Measurements from ENCODE around the gene ARHGDIA.
A peak's percentile ranks its signal among the peaks of the same experiment; 100 is the strongest.

Gene ARHGDIA

DNA sequence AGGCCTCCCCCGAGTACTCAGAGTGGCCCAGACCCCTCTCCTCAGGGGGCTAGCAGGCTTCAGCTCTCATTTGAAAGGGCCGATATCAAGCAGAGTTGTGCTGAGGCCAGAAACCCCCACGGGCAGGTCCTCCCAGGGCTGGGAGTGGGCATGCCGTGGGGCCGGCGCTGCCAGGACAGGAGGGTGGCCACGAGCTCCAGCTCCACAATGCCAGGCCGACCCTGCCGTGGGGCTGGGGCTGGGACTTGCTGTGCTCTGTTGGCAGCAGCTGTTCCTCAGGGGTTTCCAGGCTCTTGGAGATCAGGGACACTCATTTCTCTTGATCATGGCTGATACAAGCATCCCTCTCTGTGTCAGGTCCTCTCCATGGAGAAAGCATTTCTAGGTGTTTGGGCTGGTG lies 27.7 kb upstream of the ARHGDIA start:
- Histone ChIP-seq H3K4me3 (replicated peaks; ENCODE audit: insufficient read depth, low read length) (no peak overlapping the region), H3K27me3 (ENCODE audit: insufficient read depth, poor library complexity, severe bottlenecking) (peaks cover 5% of the 10 kb centered on the region), H3K27ac (replicated peaks) (no peak overlapping the region)
- no peak for DNase-seq (ENCODE audit: low read depth in 1 of 2, low spot score in 1 of 2)
- TF ChIP-seq GABPA (IDR thresholded peaks at IDR 0.05; ENCODE audit: low read depth) (no peak), CTCF (IDR thresholded peaks at IDR 0.05; ENCODE audit: insufficient read depth, low read length) (no peak), SPI1 (IDR thresholded peaks at IDR 0.05; ENCODE audit: borderline replicate concordance, low read depth) (no peak)

GRCh38 chr17:81898029-81898866 lies 27.1 kb upstream of the ARHGDIA start:
- TF ChIP-seq POLR2AphosphoS5 (IDR thresholded peaks at IDR 0.05; ENCODE audit: low read depth) (no peak), CTCF (IDR thresholded peaks at IDR 0.05; ENCODE audit: insufficient read depth, low read length) (no peak), SPI1 (IDR thresholded peaks at IDR 0.05; ENCODE audit: borderline replicate concordance, low read depth) (no peak), GABPA (IDR thresholded peaks at IDR 0.05; ENCODE audit: low read depth) (no peak)
- TF ChIP-seq, protein P1, sequence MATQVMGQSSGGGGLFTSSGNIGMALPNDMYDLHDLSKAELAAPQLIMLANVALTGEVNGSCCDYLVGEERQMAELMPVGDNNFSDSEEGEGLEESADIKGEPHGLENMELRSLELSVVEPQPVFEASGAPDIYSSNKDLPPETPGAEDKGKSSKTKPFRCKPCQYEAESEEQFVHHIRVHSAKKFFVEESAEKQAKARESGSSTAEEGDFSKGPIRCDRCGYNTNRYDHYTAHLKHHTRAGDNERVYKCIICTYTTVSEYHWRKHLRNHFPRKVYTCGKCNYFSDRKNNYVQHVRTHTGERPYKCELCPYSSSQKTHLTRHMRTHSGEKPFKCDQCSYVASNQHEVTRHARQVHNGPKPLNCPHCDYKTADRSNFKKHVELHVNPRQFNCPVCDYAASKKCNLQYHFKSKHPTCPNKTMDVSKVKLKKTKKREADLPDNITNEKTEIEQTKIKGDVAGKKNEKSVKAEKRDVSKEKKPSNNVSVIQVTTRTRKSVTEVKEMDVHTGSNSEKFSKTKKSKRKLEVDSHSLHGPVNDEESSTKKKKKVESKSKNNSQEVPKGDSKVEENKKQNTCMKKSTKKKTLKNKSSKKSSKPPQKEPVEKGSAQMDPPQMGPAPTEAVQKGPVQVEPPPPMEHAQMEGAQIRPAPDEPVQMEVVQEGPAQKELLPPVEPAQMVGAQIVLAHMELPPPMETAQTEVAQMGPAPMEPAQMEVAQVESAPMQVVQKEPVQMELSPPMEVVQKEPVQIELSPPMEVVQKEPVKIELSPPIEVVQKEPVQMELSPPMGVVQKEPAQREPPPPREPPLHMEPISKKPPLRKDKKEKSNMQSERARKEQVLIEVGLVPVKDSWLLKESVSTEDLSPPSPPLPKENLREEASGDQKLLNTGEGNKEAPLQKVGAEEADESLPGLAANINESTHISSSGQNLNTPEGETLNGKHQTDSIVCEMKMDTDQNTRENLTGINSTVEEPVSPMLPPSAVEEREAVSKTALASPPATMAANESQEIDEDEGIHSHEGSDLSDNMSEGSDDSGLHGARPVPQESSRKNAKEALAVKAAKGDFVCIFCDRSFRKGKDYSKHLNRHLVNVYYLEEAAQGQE (IDR thresholded peaks at IDR 0.05; ENCODE audit: insufficient replicate concordance, low read depth) = no peak
- H3K27me3 ChIP-seq (ENCODE audit: insufficient read depth, poor library complexity, severe bottlenecking) = peaks cover 5% of the 10 kb centered on the region
- no peak overlapping the region for H3K27ac ChIP-seq (replicated peaks)
- H3K4me3 ChIP-seq (replicated peaks; ENCODE audit: insufficient read depth, low read length) = no peak overlapping the region
- no peak for DNase-seq (ENCODE audit: low read depth in 1 of 2, low spot score in 1 of 2)

DNA sequence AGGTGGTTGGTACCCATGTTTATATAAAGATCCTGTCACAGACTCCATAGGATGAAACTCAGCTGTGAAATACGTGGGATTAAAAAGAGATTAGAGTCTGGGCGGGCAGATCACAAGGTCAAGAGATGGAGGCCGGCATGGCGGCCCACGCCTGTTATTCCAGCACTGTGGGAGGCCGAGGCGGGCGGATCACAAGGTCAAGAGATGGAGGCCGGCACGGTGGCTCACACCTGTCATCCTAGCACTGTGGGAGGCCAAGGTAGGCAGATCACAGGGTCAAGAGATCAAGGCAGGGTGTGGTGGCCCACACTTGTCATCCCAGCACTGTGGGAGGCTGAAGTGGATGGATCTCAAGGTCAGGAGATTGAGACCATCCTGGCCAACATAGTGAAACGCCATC lies 24.3 kb upstream of the ARHGDIA start:
- TF ChIP-seq CTCF (IDR thresholded peaks at IDR 0.05; ENCODE audit: insufficient read depth, low read length) = no peak
- TF ChIP-seq, protein P1 (IDR thresholded peaks at IDR 0.05; ENCODE audit: insufficient replicate concordance, low read depth) = no peak
- no peak for TF ChIP-seq POLR2AphosphoS5 (IDR thresholded peaks at IDR 0.05; ENCODE audit: low read depth)
- no peak for TF ChIP-seq SPI1 (IDR thresholded peaks at IDR 0.05; ENCODE audit: borderline replicate concordance, low read depth)
- no peak for TF ChIP-seq GABPA (IDR thresholded peaks at IDR 0.05; ENCODE audit: low read depth)
- Histone ChIP-seq H3K27me3 (ENCODE audit: insufficient read depth, poor library complexity, severe bottlenecking) (no peaks in the 10 kb centered on the region), H3K27ac (replicated peaks) (no peak overlapping the region), H3K4me3 (replicated peaks; ENCODE audit: insufficient read depth, low read length) (no peak overlapping the region)
- DNase-seq (ENCODE audit: low read depth in 1 of 2, low spot score in 1 of 2) = no peak

GRCh38 chr17:81891303-81891552 lies 20.1 kb upstream of the ARHGDIA start:
- Histone ChIP-seq H3K27me3 (ENCODE audit: insufficient read depth, poor library complexity, severe bottlenecking) (no peaks in the 10 kb centered on the region), H3K4me3 (replicated peaks; ENCODE audit: insufficient read depth, low read length) (peak overlapping the region; percentile 85), H3K27ac (replicated peaks) (no peak overlapping the region)
- TF ChIP-seq, protein P1 (IDR thresholded peaks at IDR 0.05; ENCODE audit: insufficient replicate concordance, low read depth) = peak; percentile 49
- TF ChIP-seq POLR2AphosphoS5 (IDR thresholded peaks at IDR 0.05; ENCODE audit: low read depth) = no peak
- no peak for DNase-seq (ENCODE audit: low read depth in 1 of 2, low spot score in 1 of 2)

All from HL-60 (cell line).